PC-9 (cell line): ENCODE data around the gene PRRC2A. TPM values are rescaled to one million over a fixed set of nuclear protein-coding genes. Genes with fewer than 3 reads are reported as not detected.
A peak's percentile ranks its signal among the peaks of the same experiment; 100 is the strongest.

ENCODE experiments used
- BruUV-seq: library from RNA; stranded (reverse); fragments of 400-500 nt; replicated peaks from 2 replicates; lab custom pipeline; 2021; lab: Mats Ljungman, UMichigan
- CTCF ChIA-PET: fragments of 300-600 bp; sonication (Branson Sonifier 250); formaldehyde crosslinking; loops from one replicate; lab custom pipeline; 2022; ENCODE audit warnings: antibody characterized with exemption; lab: Charles Lee
- POLR2A ChIA-PET: fragments of 300-600 bp; sonication (Branson Sonifier 250); formaldehyde crosslinking; loops from one replicate; lab custom pipeline; 2022; ENCODE audit warnings: antibody characterized with exemption; ENCODE audit not compliant: unreplicated experiment; lab: Charles Lee
- DNase-seq, 2 experiments: peaks; one replicate each; pipeline versions ENCODE4 v3.0.0 to v3.0.0-alpha.2; 2015 to 2022; ENCODE audit warnings: mixed read lengths in 1 of 2
- H2AFZ ChIP-seq: fragments of 200-600 bp; sonication (generic); 2 replicates; pipeline ENCODE4 v1.8.1; 2017; ENCODE audit warnings: antibody characterized with exemption
- H3F3A ChIP-seq: fragments of 200-600 bp; sonication (generic); 2 replicates; pipeline ENCODE4 v1.8.1; 2017; ENCODE audit warnings: antibody characterized with exemption, mild to moderate bottlenecking, low read depth; ENCODE audit not compliant: insufficient read depth
- H3K27ac ChIP-seq: fragments of 200-600 bp; sonication (generic); 2 replicates; pipeline ENCODE4 v1.6.1; 2016; ENCODE audit warnings: mixed run types
- H3K27me3 ChIP-seq: fragments of 200-600 bp; sonication (generic); 2 replicates; pipeline ENCODE4 v1.6.1; 2016; ENCODE audit warnings: low read depth, mixed run types; ENCODE audit not compliant: insufficient read depth
- H3K36me3 ChIP-seq: fragments of 200-600 bp; sonication (generic); 2 replicates; pipeline ENCODE4 v1.6.1; 2016; ENCODE audit warnings: low read depth, mixed run types
- H3K4me1 ChIP-seq: fragments of 200-600 bp; sonication (generic); replicated peaks from 2 replicates; pipeline ENCODE4 v1.6.1; 2016; ENCODE audit warnings: mixed run types; ENCODE audit not compliant: insufficient read depth
- H3K4me2 ChIP-seq: fragments of 200-600 bp; sonication (generic); 2 replicates; pipeline ENCODE4 v1.6.1; 2017; ENCODE audit warnings: mixed run types
- H3K4me3 ChIP-seq: fragments of 200-600 bp; sonication (generic); 2 replicates; pipeline ENCODE4 v1.6.1; 2016; ENCODE audit warnings: mixed run types
- H3K79me2 ChIP-seq: fragments of 200-600 bp; sonication (generic); 2 replicates; pipeline ENCODE4 v1.6.1; 2017; ENCODE audit warnings: low read depth, mixed run types
- H3K9me2 ChIP-seq: fragments of 200-600 bp; sonication (generic); 2 replicates; pipeline ENCODE4 v1.8.1; 2017; ENCODE audit warnings: mild to moderate bottlenecking; ENCODE audit not compliant: insufficient read depth
- H3K9me3 ChIP-seq: fragments of 200-600 bp; sonication (generic); 2 replicates; pipeline ENCODE4 v1.8.1; 2016; ENCODE audit warnings: low read depth; ENCODE audit not compliant: insufficient read depth
- H4K20me1 ChIP-seq: fragments of 200-600 bp; sonication (generic); 2 replicates; pipeline ENCODE4 v1.8.1; 2017; ENCODE audit not compliant: insufficient read depth
- EZH2 ChIP-seq: fragments of 200-600 bp; sonication (generic); IDR thresholded peaks from 2 replicates; pipeline ENCODE4 v1.8.0; 2017; ENCODE audit warnings: antibody characterized with exemption, low read depth
- intact Hi-C: fragments of 100-400 bp; cut with micrococcal nuclease; formaldehyde crosslinking; loops from one replicate; pipeline ENCODE4 v1.10.0; 2022; ENCODE audit not compliant: unreplicated experiment
- total RNA-seq: library from RNA; stranded (reverse); gene quantifications from 2 replicates; pipeline ENCODE4 v1.2.3, GENCODE V29; 2021
- TF ChIP-seq, protein P1 (sequence below): fragments of 200-600 bp; sonication (generic); conservative IDR thresholded peaks from 2 replicates; pipeline ENCODE4 v1.6.1; 2017; ENCODE audit warnings: mixed run types, antibody characterized with exemption, mild to moderate bottlenecking, moderate library complexity

The PRRC2A gene
- total RNA-seq, 1 experiment from 2014 or later, result 192 TPM

GRCh38 chr6:31579546-31580437, 40.7 kb upstream of the PRRC2A start:
- ChIA-PET CTCF (interaction anchor here (0.6 to 2.2 kb wide), 2 partner anchors 18 to 33 kb away, joined by 3 to 11 read pairs; partner anchors contain the start of gene NFKBIL1), POLR2A (no interaction called here)
- no peaks in the 10 kb centered on the region for H3K79me2 ChIP-seq
- 0 out of 2 replicates have a peak, but pooled peaks cover 5% of the 10 kb centered on the region for H3K27me3 ChIP-seq
- H3F3A ChIP-seq, result peaks cover 5% of the 10 kb centered on the region; the same call in 1 of the 2 replicates
- H2AFZ ChIP-seq, result no peak overlapping the region
- H3K4me2 ChIP-seq, result 0 out of 2 replicates have a peak overlapping the region, but pooled peaks have one; percentile 91
- no peaks in the 10 kb centered on the region for H4K20me1 ChIP-seq
- TF ChIP-seq EZH2, result no peak
- TF ChIP-seq, protein P1, sequence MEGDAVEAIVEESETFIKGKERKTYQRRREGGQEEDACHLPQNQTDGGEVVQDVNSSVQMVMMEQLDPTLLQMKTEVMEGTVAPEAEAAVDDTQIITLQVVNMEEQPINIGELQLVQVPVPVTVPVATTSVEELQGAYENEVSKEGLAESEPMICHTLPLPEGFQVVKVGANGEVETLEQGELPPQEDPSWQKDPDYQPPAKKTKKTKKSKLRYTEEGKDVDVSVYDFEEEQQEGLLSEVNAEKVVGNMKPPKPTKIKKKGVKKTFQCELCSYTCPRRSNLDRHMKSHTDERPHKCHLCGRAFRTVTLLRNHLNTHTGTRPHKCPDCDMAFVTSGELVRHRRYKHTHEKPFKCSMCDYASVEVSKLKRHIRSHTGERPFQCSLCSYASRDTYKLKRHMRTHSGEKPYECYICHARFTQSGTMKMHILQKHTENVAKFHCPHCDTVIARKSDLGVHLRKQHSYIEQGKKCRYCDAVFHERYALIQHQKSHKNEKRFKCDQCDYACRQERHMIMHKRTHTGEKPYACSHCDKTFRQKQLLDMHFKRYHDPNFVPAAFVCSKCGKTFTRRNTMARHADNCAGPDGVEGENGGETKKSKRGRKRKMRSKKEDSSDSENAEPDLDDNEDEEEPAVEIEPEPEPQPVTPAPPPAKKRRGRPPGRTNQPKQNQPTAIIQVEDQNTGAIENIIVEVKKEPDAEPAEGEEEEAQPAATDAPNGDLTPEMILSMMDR, result no peak
- DNase-seq, result no peak
- H3K36me3 ChIP-seq, result no peaks in the 10 kb centered on the region
- H3K4me3 ChIP-seq, result no peak overlapping the region
- no peaks in the 10 kb centered on the region for H3K9me3 ChIP-seq
- H3K27ac ChIP-seq, result no peak overlapping the region
- H3K4me1 ChIP-seq, result 0 out of 2 replicates have a peak, but pooled peaks cover 5% of the 10 kb centered on the region
- no peaks in the 10 kb centered on the region for H3K9me2 ChIP-seq
- BruUV-seq, result no TSS peak
- intact Hi-C loops, result no loop called here

DNA sequence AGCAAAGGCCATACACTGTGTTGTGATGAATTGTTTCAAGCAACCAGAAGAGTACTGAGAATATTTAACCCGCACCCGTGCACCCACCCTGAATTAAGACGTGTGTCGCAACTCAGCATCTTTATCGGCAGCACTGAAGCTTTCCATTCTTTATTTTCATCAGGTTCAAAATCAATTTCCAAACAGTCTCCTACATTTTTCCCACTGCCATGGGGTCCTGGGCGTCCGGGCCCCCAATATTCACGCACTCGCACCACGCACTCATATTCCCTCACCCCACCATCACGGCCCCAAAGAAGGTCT, 40.1 kb upstream of the PRRC2A start:
- Histone ChIP-seq H3K27me3 (0 out of 2 replicates have a peak, but pooled peaks cover 5% of the 10 kb centered on the region), H4K20me1 (no peaks in the 10 kb centered on the region), H3F3A (peaks cover 5% of the 10 kb centered on the region; the same call in 1 of the 2 replicates), H3K9me2 (no peaks in the 10 kb centered on the region), H3K4me1 (0 out of 2 replicates have a peak, but pooled peaks cover 5% of the 10 kb centered on the region), H3K4me2 (peak overlapping the region; percentile 91), H3K27ac (no peak overlapping the region), H3K36me3 (no peaks in the 10 kb centered on the region), H3K79me2 (no peaks in the 10 kb centered on the region), H2AFZ (peak overlapping the region; percentile 99; the same call in 1 of the 2 replicates), H3K9me3 (no peaks in the 10 kb centered on the region), H3K4me3 (peak overlapping the region; percentile 71; the same call in 1 of the 2 replicates)
- intact Hi-C loops, result no loop called here
- TF ChIP-seq EZH2, result no peak
- TF ChIP-seq, protein P1, result no peak
- POLR2A ChIA-PET, result no interaction called here
- DNase-seq, result no peak
- BruUV-seq, result no TSS peak
- CTCF ChIA-PET, result interaction anchor here (0.6 to 2.2 kb wide), 2 partner anchors 18 to 33 kb away, joined by 3 to 11 read pairs; partner anchors contain the start of gene NFKBIL1

DNA sequence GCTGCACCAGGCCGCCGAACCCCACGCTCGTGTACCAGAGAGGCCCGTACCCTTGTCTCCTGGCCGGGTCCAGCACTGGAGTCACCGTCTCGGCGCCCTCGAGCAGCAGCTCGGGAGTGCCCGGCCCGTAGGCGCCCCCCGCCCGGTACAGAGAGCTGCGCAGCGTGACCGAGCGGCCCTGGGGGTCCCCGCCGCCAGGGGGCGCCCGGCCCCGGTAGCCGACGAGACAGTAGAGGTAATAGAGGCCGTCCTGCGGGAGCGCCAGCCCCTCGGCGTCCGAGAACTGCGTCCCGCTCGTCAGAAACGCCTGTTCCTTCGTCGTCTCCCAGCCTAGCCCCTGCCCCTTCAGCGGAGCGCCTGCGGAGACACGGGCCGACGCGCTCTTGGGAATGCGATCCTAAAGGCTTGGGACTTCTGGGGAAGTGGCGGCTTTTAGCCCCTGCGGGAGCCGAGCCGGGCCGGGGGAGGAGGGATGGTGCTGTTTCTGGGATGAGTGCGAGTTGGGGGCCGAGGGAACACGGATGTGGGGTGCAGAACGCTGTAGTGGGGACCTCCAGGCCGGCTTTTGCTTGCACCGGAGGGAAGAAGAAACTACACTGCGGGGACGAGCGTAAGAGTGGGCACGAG, 39.6 kb upstream of the PRRC2A start:
- BruUV-seq, result no TSS peak
- DNase-seq, result peak in 1 of 2 experiments; percentile 80
- ChIA-PET POLR2A (interaction anchor here (1.2 kb wide), 1 partner anchor 29 kb away, joined by 4 read pairs; no protein-coding TSS in a partner anchor), CTCF (interaction anchor here (2.2 kb wide), 1 partner anchor 17 kb away, joined by 11 read pairs; no protein-coding TSS in a partner anchor)
- Histone ChIP-seq H4K20me1 (no peaks in the 10 kb centered on the region), H3K4me3 (peak overlapping the region; percentile 71), H3K36me3 (no peaks in the 10 kb centered on the region), H3K4me1 (0 out of 2 replicates have a peak, but pooled peaks cover 5% of the 10 kb centered on the region), H3K27ac (no peak overlapping the region), H3K9me2 (no peaks in the 10 kb centered on the region), H3K79me2 (no peaks in the 10 kb centered on the region), H3K9me3 (no peaks in the 10 kb centered on the region), H3K4me2 (peak overlapping the region; percentile 91), H3K27me3 (0 out of 2 replicates have a peak, but pooled peaks cover under 1% of the 10 kb centered on the region), H2AFZ (peak overlapping the region; percentile 99), H3F3A (peaks cover 5% of the 10 kb centered on the region; the same call in 1 of the 2 replicates)
- TF ChIP-seq, protein P1, result peak; percentile 95
- TF ChIP-seq EZH2, result no peak
- intact Hi-C loops, result loop anchor here (1.0 kb wide), 1 partner anchor 21 kb away; no protein-coding TSS in a partner anchor
